RPMI7951 (cell line): ENCODE data around the gene DPP9. TPM values are rescaled to one million over a fixed set of nuclear protein-coding genes. Genes with fewer than 3 reads are reported as not detected.
A peak's percentile ranks its signal among the peaks of the same experiment; 100 is the strongest.

Experiments used
- DNase-seq: peaks from one replicate; pipeline ENCODE4 v3.0.0-alpha.2; 2012; ENCODE audit warnings: low read depth
- total RNA-seq: library from RNA; depleted of rRNA; stranded (reverse); fragments of >200 nt; shearing (Covaris generic); gene quantifications from 2 replicates; pipeline ENCODE4 v1.2.3, GENCODE V29; 2014; rRNA removed

Gene DPP9
- total RNA-seq, 1 experiment from 2014 or later = 69.9 TPM

DNA sequence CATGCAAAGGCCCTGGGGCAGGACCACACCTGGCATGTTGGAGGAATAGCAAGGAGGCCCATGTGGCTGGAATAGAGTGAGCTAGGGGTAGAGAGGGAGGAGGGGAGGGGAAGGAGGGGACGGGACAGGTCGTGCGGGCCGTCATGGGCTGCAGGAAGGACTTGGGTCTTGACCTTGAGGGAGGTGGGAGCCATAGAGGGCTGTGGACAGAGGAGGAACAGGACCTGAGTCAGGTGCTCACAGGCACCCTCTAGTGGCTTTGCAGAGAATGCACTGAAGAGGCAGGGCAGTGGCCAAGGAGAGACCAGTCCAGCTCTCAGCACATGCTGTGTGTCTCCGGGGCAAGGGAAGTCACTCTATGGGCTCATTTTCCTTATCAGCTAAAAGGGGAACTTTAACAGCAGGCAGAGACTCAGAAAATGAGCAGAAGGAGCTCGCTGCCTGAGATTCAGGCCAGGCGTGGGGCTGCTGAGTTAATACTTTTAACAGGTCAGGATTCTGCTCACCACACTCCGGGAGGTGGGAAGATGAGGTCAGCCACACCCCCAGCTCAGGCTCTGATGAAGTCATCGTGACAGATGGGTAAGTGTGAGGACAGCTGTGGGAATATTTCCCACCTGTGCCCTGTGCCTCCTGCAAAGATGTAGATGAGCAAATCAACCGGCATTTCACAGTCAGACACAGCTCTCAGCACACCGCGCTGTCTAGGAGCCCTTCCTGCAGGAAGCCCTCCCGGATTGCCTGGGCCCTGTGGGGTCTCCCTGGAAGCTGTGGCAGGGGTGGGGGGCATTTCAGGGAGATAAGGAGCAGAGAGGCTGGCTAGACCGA lies 90.3 kb downstream of the DPP9 start:
- DNase-seq = peak; percentile 90

Other genes starting within 250 kb of the DPP9 start
- not detected in 2 replicates for gene PLIN4, start 205.4 kb downstream of the DPP9 start, total RNA-seq
- gene PLIN5, start 188.6 kb downstream of the DPP9 start, total RNA-seq = not detected in 2 replicates
- not detected in 2 replicates for gene LRG1, start 183.8 kb downstream of the DPP9 start, total RNA-seq
- 1.1 TPM in 2 replicates for gene SEMA6B, start 164.2 kb downstream of the DPP9 start, total RNA-seq
- gene TNFAIP8L1, start 84.3 kb downstream of the DPP9 start, total RNA-seq = 7.7 and 11.8 TPM in 2 replicates
- 258 and 333 TPM in 2 replicates for gene MYDGF, start 53.5 kb downstream of the DPP9 start, total RNA-seq
- 6.1 and 6.7 TPM in 2 replicates for gene FEM1A, start 67.9 kb upstream of the DPP9 start, total RNA-seq
- 2.4 and 2.5 TPM in 2 replicates for gene TICAM1, start 107.9 kb upstream of the DPP9 start, total RNA-seq
- gene PLIN3, start 143.8 kb upstream of the DPP9 start, total RNA-seq = 177 and 194 TPM in 2 replicates
- not detected in 2 replicates for gene ARRDC5, start 179.1 kb upstream of the DPP9 start, total RNA-seq
- 37.6 and 37.7 TPM in 2 replicates for gene UHRF1, start 185.7 kb upstream of the DPP9 start, total RNA-seq
- 6.2 and 6.8 TPM in 2 replicates for gene KDM4B, start 245.3 kb upstream of the DPP9 start, total RNA-seq